ENCODE measurements around the gene COL6A3.

Gene COL6A3

GRCh38 chr2:237345891-237346640 is 67.9 kb downstream of the COL6A3 start:
- DNase-seq = no peak

DNA sequence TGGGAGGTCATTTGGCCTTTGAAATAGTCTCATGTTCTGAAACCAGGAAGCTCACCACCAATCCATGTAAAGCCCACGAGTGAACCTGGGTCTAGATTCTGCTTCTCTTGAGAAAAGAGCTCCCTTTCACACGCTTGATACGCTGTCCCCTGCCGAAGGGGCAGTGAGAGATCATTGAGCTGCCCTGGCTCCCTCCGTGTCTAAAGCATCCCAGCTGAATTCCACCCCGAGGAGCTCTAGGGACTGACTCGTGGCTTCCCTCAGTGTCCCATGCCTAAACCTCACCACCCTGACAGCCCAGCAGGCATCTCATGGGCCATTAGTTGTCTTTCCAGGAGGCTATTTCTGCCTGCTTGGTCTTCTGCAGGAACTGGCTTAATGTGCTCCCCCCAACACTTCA is 68.6 kb downstream of the COL6A3 start:
- DNase-seq = no peak

- DNase-seq = no peak
These were observed 69.0 kb downstream of the COL6A3 start for GRCh38 chr2:237344942-237345341.

- DNase-seq = no peak
These were observed 70.0 kb downstream of the COL6A3 start for GRCh38 chr2:237343993-237344392.

DNA sequence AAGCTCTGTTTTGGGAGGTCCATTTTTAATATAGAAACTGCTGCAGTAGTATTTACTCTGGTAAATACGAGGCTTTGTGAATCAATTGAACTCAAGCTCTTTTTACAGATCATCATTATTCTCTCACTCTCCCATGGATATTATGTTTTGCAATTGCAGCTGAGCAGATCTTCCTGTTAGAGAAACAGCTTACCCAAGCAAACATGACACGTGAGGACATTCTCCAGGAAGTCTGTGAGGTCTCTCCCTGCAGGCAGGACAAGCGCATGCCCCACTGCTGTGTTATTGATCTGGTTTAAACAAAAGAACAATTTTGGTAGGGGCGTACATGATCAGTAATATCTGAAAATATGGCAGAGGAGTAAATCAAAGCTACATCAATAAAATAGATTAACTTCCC is 72.1 kb downstream of the COL6A3 start:
- no peak for DNase-seq

DNA sequence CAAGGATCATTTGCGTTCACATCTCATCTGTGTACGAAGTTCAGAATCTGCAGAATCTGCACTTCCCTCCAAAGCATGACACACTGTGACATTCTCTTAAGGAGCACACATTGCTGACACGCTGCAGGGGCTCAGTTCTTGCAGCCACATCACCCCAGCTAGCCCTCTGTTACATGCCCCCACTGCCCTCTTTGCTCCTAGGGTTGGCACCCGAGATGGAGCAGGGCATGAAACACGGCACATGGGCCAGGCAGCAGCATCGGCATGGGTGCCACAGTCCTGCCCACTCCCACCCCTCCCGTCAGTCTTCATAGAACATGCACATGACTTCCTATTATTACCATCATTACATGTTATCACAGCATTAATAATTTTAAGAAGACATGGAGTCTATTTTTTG is 76.4 kb downstream of the COL6A3 start:
- DNase-seq = no peak

DNA sequence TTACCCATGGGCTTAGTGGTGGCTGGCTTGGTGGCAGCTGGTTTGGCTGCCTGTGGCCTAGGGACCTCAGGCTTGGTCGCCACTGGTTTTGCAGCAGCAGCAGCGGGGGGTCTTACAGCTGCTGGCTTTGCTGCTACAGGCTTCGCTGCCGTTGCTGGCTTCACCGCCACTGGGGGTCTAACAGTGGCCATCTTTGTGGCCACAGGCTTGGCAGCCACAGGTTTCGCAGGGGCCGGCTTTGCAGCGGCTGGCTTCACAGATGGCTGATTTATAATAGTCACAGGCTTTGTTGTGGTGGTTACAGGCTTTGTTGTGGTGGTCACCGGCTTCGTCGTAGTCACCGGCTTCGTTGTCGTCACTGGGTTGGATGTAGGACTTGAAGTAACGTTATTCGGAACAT is 77.8 kb downstream of the COL6A3 start:
- peak; percentile 19 for DNase-seq

- DNase-seq = no peak
These were observed 80.2 kb downstream of the COL6A3 start for GRCh38 chr2:237333748-237334147.

GRCh38 chr2:237330541-237330940 is 83.4 kb downstream of the COL6A3 start:
- no peak for DNase-seq

DNA sequence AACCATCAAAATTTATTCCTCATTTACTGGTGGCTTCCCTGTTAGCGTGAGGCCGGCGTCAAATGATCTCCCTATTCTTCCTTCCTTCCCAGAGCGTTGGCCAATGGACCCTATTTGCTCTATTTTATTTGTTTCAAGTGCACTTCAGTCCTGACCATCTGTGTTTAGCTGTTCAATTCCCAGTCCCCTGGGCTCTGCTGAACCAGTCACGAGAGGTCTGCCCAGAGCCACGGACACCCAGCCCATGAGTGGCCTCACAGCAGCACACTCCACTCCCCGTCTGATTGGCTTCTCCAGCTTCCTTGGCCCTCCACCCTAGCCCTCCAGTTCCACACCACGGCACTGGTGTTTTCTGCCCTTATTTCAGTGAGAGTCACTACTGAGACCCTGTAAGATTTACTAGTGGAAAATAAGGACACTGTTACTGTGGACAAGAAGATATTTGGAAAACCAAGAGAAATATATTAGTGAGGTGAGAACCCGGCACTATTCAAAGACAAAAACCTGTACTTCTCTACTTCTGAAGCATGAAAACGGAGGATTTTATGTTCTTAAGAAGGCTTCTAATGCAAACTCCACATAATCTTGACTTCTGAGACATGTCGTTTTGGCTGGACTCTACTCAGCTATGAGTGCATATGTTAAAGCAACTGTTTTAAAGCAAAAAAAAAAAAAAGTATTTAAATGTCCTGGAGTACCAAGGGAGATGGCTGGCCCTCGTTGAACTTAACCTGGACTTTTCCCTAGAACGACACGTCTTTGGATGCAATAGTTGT is 86.6 kb downstream of the COL6A3 start:
- DNase-seq = no peak

DNA sequence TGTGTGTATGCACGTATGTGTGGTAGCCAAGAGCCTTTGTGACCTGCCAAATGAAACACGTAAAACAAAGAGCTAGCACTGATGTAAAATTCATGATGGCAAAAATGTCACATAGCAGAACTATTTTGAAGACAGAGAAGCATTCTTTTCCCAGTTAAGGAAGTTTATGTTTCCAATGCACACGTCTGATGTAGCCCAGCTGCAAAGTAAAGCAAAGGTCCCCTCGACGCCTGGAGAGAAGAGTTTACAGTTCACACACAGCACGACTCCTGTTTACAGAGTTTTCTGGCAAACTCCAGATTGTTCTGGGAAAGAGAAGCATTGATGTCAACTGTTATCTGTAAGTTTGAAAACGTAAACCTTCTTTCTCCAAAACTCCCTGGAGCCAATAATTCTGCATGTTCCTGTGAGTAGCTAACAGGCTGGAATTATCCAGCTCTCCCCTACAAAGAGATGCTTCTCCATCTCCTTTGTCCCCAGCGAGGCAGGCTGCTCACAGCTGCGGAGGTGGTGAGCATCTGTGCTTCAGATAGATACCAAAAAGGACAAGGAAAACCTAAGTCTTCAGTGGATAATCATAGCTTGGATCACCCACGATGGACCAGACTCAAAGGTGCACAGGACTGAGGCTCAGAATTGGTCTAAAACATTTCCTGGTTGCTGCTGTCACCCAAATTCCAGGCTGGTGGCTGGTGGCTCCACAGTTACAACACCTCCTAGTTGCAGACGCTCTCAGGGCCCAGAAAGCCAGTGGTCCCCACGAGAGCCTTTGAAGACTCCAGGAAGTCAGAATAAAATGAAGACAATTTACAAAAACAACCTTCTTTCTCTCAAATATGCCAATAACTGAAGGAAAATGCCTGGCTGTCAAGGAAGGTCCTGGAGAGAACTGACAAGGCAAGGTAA is 87.4 kb downstream of the COL6A3 start:
- no peak for DNase-seq

GRCh38 chr2:237324837-237325236 is 89.1 kb downstream of the COL6A3 start:
- DNase-seq = no peak

GRCh38 chr2:237324405-237324831 is 89.5 kb downstream of the COL6A3 start:
- no peak for DNase-seq

GRCh38 chr2:237323656-237324055 is 90.3 kb downstream of the COL6A3 start:
- no peak for DNase-seq

- DNase-seq = no peak
These were observed 91.4 kb downstream of the COL6A3 start for GRCh38 chr2:237322564-237322963.

GRCh38 chr2:237321746-237322145 is 92.2 kb downstream of the COL6A3 start:
- DNase-seq = no peak

DNA sequence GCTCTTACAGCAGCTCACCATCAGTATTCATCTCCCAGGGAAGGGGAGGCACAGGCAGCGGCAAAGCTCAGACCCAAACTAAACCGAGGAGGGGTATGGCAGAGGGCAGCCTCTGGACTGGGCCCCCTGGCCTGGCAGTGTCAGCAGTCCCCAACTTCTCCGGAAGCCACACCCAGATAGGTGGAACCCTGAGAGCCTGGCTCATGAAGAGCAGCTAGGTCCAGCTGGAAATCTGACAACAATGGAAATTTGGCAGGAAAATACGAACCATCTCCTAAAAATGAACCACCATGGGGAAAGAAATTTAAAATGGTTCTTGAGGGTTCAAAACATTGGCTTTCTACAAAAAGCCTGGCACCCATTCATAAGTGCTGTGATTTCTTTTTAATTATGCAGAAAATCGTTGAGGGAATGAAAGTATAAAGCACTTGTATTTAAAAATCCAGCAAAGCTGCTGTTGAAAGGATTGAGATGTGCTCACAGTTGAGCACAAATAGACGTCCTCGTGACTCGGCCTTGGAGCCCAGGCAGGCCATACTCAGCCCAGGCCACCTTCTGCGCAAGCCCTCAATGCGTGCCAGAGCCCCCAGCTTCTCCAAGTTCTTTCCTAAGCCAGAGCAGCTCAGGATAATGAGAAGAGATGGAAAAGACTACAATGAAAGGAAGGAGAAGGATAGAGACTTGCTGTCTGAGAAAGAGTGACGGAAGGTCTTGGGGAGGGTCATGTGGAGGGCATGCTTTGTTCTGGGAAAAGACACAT is 93.0 kb downstream of the COL6A3 start:
- no peak for DNase-seq

DNA sequence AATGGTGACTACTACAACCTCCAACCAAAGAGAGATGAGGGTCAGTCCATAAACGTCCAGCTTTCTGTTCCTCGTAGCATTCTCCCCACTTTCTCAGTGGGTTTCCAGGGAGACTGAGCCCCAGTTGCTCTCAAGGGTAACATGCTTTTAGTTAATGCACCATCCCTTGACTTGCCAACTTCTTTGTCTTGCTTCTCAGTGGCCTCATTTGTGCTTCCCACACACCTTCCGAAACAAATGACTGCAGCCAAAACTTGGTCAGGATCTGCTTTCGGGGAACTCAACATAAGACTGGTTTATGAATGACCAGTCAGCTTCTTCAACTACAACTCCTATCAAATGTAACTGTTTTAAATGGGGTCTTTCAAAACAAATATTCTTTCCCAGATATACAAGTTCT is 94.1 kb downstream of the COL6A3 start:
- DNase-seq = no peak

GRCh38 chr2:237319086-237319820 is 94.7 kb downstream of the COL6A3 start:
- no peak for DNase-seq

DNA sequence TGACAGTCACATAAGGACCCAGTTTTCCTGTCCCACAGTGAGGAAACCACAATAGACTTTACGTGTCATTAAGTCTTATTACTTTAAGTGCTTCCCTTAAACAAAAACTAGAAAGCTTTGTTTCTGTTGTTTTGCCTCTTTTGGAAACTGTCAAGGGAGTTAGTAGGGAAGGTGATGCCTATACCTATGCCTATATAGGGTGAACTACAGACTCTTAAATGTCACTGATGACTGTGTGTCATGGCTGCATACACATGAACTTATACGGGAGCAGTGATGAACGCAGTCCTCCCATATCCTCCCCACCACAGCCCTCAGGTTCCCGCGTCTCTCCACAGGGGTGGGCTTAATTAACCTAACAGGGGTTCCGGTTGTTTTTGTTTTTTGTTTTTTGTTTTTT is 97.6 kb downstream of the COL6A3 start:
- DNase-seq = no peak

- DNase-seq = no peak
These were observed 98.1 kb downstream of the COL6A3 start for GRCh38 chr2:237315829-237316225.

All from activated CD8-positive, alpha-beta memory T cell treated with anti-CD3 and anti-CD28 coated beads for 24 hours (primary cell).